ENCODE measurements around the gene G6PC1. TPM values are rescaled to one million over a fixed set of nuclear protein-coding genes. Genes with fewer than 3 reads are reported as not detected.

Gene G6PC1
- total and polyA plus RNA-seq, 2 of the 13 experiments (the other 11 are each of a cell fraction or from before 2014, with no cell fraction given): 1.7 to 37.9 TPM

- TF ChIP-seq ARID5B (CRISPR knock-in tag; IDR thresholded peaks at IDR 0.05): peak; percentile 62
- no peak for TF ChIP-seq NFKB2 (CRISPR knock-in tag; IDR thresholded peaks at IDR 0.05; ENCODE audit: borderline replicate concordance)
- TF ChIP-seq ZNF264 (CRISPR knock-in tag; IDR thresholded peaks at IDR 0.05): peak; percentile 48; the same call in 1 of the 2 replicates
- TF ChIP-seq ZBTB25 (CRISPR knock-in tag; IDR thresholded peaks at IDR 0.05): peak; percentile 83
- no peak for TF ChIP-seq ZNF879 (CRISPR knock-in tag; IDR thresholded peaks at IDR 0.05)
- TF ChIP-seq ZNF670 (CRISPR knock-in tag; IDR thresholded peaks at IDR 0.05; ENCODE audit: borderline replicate concordance): peak; percentile 54; the same call in 1 of the 2 replicates
- TF ChIP-seq ZNF761 (CRISPR knock-in tag; conservative IDR thresholded peaks at IDR 0.05): 0 out of 2 replicates have a peak, but pooled peaks have one; percentile 11
- no peak for TF ChIP-seq AGO1 (IDR thresholded peaks at IDR 0.05; ENCODE audit: low read depth, low read length, poor library complexity, severe bottlenecking)
- TF ChIP-seq ZNF75D (CRISPR knock-in tag; IDR thresholded peaks at IDR 0.05; ENCODE audit: borderline replicate concordance): no peak
- TF ChIP-seq SKIL (CRISPR knock-in tag; IDR thresholded peaks at IDR 0.05; ENCODE audit: borderline replicate concordance): no peak
- TF ChIP-seq CREM (IDR thresholded peaks at IDR 0.05): peak; percentile 44; the same call in 1 of the 2 replicates
- TF ChIP-seq CREM (CRISPR knock-in tag; IDR thresholded peaks at IDR 0.05): no peak
- no peak for TF ChIP-seq ZNF629 (CRISPR knock-in tag; conservative IDR thresholded peaks at IDR 0.05)
- peak; percentile 80 for TF ChIP-seq ZNF605 (CRISPR knock-in tag; IDR thresholded peaks at IDR 0.05)
- TF ChIP-seq ZNF619 (CRISPR knock-in tag; IDR thresholded peaks at IDR 0.05): 0 out of 2 replicates have a peak, but pooled peaks have one; percentile 61
- no peak for TF ChIP-seq ZNF83 (CRISPR knock-in tag; IDR thresholded peaks at IDR 0.05; ENCODE audit: borderline replicate concordance)
- no peak for TF ChIP-seq RBFOX2 (IDR thresholded peaks at IDR 0.05; ENCODE audit: low read depth, low read length)
- no peak for TF ChIP-seq TGIF2 (CRISPR knock-in tag; IDR thresholded peaks at IDR 0.05)
- TF ChIP-seq ZNF124 (CRISPR knock-in tag; IDR thresholded peaks at IDR 0.05): peak; percentile 83; the same call in 1 of the 2 replicates
- 0 out of 2 replicates have a peak, but pooled peaks have one; percentile 28 for TF ChIP-seq ZIK1 (CRISPR knock-in tag; IDR thresholded peaks at IDR 0.05; ENCODE audit: borderline replicate concordance, low read depth)
- TF ChIP-seq NFE2L1 (CRISPR knock-in tag; IDR thresholded peaks at IDR 0.05; ENCODE audit: borderline replicate concordance): peak; percentile 89; the same call in 1 of the 2 replicates
These were observed 28.3 kb downstream of the G6PC1 start (continued) for GRCh38 chr17:42928714-42929496.

Measured in HepG2 (cell line).